SK-N-SH treated with all-trans-retinoic acid at 6 μM for 48 hours (cell line): ENCODE measurements around the gene MYLK4.

ENCODE experiments used
- CSDC2 ChIP-seq: fragments of 250-450 bp; sonication (Bioruptor Pico); IDR thresholded peaks from 2 replicates; pipeline ENCODE4 v1.5.0; 2020; ENCODE audit warnings: mild to moderate bottlenecking, moderate library complexity
- TF ChIP-seq, protein P1 (sequence below): fragments of 250-450 bp; sonication (Bioruptor Pico); IDR thresholded peaks from 2 replicates; pipeline ENCODE4 v1.8.0; 2020; ENCODE audit warnings: mild to moderate bottlenecking, moderate library complexity, borderline replicate concordance

DNA sequence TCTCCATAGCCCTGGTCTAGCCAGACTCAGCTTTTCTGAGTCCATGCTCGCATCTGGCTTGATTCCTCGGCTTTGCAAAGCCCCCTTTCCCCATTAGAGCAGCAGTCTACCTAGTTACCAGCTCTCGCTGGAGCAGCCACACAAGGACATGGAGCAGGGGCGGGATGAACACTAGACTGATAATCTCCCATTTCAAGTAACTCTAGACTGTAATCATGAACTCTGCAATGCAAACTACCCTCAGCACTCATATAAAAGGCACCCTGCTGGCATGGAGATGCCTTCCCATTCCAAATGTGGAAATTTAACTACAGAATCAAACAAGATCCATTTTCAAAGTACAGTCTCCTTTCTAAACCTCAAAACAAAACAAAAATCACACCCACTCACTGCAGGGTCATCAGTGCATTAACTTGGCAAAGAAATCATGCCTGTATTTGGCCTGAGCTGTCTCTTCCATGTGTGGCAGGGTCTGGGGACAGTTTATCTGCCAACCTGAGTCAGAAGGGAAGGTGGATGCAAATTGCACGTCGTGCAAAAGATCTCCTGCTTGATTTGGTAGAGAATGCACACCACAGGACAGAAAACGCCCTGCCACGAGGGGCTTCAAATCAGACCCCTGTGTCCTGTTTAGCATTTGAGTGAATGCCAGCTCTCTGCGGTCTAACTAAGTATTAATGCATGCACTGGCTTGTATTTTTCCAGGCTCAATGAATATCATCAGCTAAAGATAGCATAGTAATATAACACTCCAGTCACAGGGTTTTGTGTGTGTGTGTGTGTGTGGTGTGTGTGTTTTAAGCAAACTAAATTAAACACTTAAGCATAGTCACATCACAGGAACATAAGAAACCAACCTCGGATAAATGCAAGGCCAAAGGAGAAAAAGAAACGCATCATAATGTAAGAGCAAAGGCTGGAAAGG, 85.3 kb downstream of the MYLK4 start:
- no peak for TF ChIP-seq CSDC2 (CRISPR knock-in tag)
- TF ChIP-seq, protein P1, sequence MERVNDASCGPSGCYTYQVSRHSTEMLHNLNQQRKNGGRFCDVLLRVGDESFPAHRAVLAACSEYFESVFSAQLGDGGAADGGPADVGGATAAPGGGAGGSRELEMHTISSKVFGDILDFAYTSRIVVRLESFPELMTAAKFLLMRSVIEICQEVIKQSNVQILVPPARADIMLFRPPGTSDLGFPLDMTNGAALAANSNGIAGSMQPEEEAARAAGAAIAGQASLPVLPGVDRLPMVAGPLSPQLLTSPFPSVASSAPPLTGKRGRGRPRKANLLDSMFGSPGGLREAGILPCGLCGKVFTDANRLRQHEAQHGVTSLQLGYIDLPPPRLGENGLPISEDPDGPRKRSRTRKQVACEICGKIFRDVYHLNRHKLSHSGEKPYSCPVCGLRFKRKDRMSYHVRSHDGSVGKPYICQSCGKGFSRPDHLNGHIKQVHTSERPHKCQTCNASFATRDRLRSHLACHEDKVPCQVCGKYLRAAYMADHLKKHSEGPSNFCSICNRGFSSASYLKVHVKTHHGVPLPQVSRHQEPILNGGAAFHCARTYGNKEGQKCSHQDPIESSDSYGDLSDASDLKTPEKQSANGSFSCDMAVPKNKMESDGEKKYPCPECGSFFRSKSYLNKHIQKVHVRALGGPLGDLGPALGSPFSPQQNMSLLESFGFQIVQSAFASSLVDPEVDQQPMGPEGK (CRISPR knock-in tag), result no peak
